Epithelial cell of proximal tubule (primary cell): ENCODE results near the gene SMAD3. TPM values are rescaled to one million over a fixed set of nuclear protein-coding genes. Genes with fewer than 3 reads are reported as not detected.

ENCODE experiments used
- DNase-seq: peaks from one replicate; pipeline ENCODE4 v3.0.0-alpha.2; 2011; ENCODE audit warnings: low read depth
- H3K4me3 ChIP-seq: 2 replicates; pipeline ENCODE4 v1.5.1; 2011; ENCODE audit warnings: low read depth, mild to moderate bottlenecking, low read length
- CTCF ChIP-seq: conservative IDR thresholded peaks from 2 replicates; pipeline ENCODE4 v1.5.1; 2012; ENCODE audit warnings: low read depth, mild to moderate bottlenecking, low read length
- total RNA-seq: library from RNA; depleted of rRNA; stranded (reverse); fragments of >200 nt; gene quantifications from 2 replicates; pipeline ENCODE4 v1.2.3, GENCODE V29; 2015

Gene SMAD3
- total RNA-seq, 1 donor from 2014 or later: 97.4 TPM

GRCh38 chr15:67185621-67186225, 120.3 kb downstream of the SMAD3 start:
- no peak for TF ChIP-seq CTCF
- no peak overlapping the region for H3K4me3 ChIP-seq
- DNase-seq: no peak

GRCh38 chr15:67186226-67186649, 120.8 kb downstream of the SMAD3 start:
- no peak for DNase-seq
- no peak overlapping the region for H3K4me3 ChIP-seq
- TF ChIP-seq CTCF: no peak

GRCh38 chr15:67186688-67187087, 121.3 kb downstream of the SMAD3 start:
- H3K4me3 ChIP-seq: no peak overlapping the region
- no peak for TF ChIP-seq CTCF
- DNase-seq: no peak

- H3K4me3 ChIP-seq: no peak overlapping the region
- no peak for DNase-seq
- no peak for TF ChIP-seq CTCF
Measured at GRCh38 chr15:67187351-67187854, 122.0 kb downstream of the SMAD3 start.

GRCh38 chr15:67188551-67189218, 123.3 kb downstream of the SMAD3 start:
- no peak for DNase-seq
- H3K4me3 ChIP-seq: no peak overlapping the region
- no peak for TF ChIP-seq CTCF

- no peak for DNase-seq
- TF ChIP-seq CTCF: no peak
- H3K4me3 ChIP-seq: no peak overlapping the region
Measured at GRCh38 chr15:67189326-67190051, 124.1 kb downstream of the SMAD3 start.
